Subcutaneous abdominal adipose tissue (tissue), 5 donors: Measurements from ENCODE around the gene HEATR5B.
A peak's percentile ranks its signal among the peaks of the same experiment; 100 is the strongest.

Experiments used
- H3K27ac ChIP-seq: one replicate; pipeline ENCODE4 v1.7.0; 2013; ENCODE audit warnings: low read depth, mild to moderate bottlenecking, inconsistent platforms, low read length, moderate library complexity
- H3K27me3 ChIP-seq, 5 donors: one replicate each; pipeline ENCODE4 v1.7.0; 2013; ENCODE audit warnings: low read length in 5 of 5, inconsistent platforms in 1 of 5; ENCODE audit not compliant: control insufficient read depth in 5 of 5, insufficient read depth in 4 of 5
- H3K36me3 ChIP-seq, 5 donors: one replicate each; pipeline ENCODE4 v1.7.0; 2013; ENCODE audit warnings: low read length in 5 of 5; ENCODE audit not compliant: control insufficient read depth in 5 of 5, insufficient read depth in 5 of 5
- H3K4me1 ChIP-seq, 5 donors: one replicate each; pipeline ENCODE4 v1.7.0; 2013; ENCODE audit warnings: low read length in 5 of 5, mild to moderate bottlenecking in 3 of 5, moderate library complexity in 1 of 5; ENCODE audit not compliant: control insufficient read depth in 5 of 5, insufficient read depth in 5 of 5
- H3K4me3 ChIP-seq, 5 donors: one replicate each; pipeline ENCODE4 v1.7.0; 2013; ENCODE audit warnings: low read length in 5 of 5, low read depth in 1 of 5
- H3K9ac ChIP-seq, 5 donors: one replicate each; pipeline ENCODE4 v1.7.0; 2013; ENCODE audit warnings: low read length in 5 of 5, mild to moderate bottlenecking in 4 of 5, moderate library complexity in 3 of 5
- H3K9me3 ChIP-seq, 5 donors: one replicate each; pipeline ENCODE4 v1.7.0; 2013; ENCODE audit warnings: low read length in 5 of 5; ENCODE audit not compliant: control insufficient read depth in 5 of 5
- donor health status: healthy.
- donor health status: healthy.
- donor health status: healthy.
- donor health status: healthy.
- donor health status: healthy.

HEATR5B gene

GRCh38 chr2:37083873-37084794 lies at the start of gene HEATR5B, which contains the start of gene GPATCH11:
TSS of gene HEATR5B (minus strand) at chr2:37084372. CDS start at chr2:37083414, 958 bp downstream.
TSS of gene GPATCH11 (plus strand) at chr2:37084518. CDS start at chr2:37088382, 3,864 bp downstream.
- Histone ChIP-seq H3K27me3 (no peaks in the 10 kb centered on the region), H3K36me3 (peaks cover 2 to 14% (median 12%) of the 10 kb centered on the region in 5 donors), H3K4me1 (peaks cover 0 to 74% (median 64%) of the 10 kb centered on the region in 5 donors), H3K9ac (peak within 1 kb of the TSS; percentile 70 to 96 (median 85)), H3K27ac (peak within 1 kb of the TSS; percentile 74), H3K4me3 (peak within 1 kb of the TSS; percentile 93 to 100 (median 99)), H3K9me3 (no peaks in the 10 kb centered on the region)

GRCh38 chr2:37132914-37133313 lies 48.7 kb upstream of the HEATR5B start:
- no peaks in the 10 kb centered on the region for H3K4me1 ChIP-seq
- no peak overlapping the region for H3K27ac ChIP-seq
- no peaks in the 10 kb centered on the region for H3K9me3 ChIP-seq
- peaks cover 56 to 92% (median 75%) of the 10 kb centered on the region in 5 donors for H3K36me3 ChIP-seq
- H3K4me3 ChIP-seq: no peak overlapping the region
- H3K9ac ChIP-seq: no peak overlapping the region
- no peaks in the 10 kb centered on the region for H3K27me3 ChIP-seq

GRCh38 chr2:37125416-37125815 lies 41.2 kb upstream of the HEATR5B start:
- Histone ChIP-seq H3K27me3 (no peaks in the 10 kb centered on the region), H3K9me3 (no peaks in the 10 kb centered on the region), H3K36me3 (peaks cover 26 to 64% (median 43%) of the 10 kb centered on the region in 5 donors), H3K4me3 (no peak overlapping the region), H3K27ac (no peak overlapping the region), H3K9ac (no peak overlapping the region), H3K4me1 (no peaks in the 10 kb centered on the region)

- Histone ChIP-seq H3K36me3 (peaks cover 18 to 57% (median 37%) of the 10 kb centered on the region in 5 donors), H3K9ac (no peak overlapping the region), H3K4me3 (no peak overlapping the region), H3K4me1 (peaks cover 0 to 17% (median 6%) of the 10 kb centered on the region in 5 donors), H3K27ac (peak overlapping the region; percentile 17), H3K27me3 (no peaks in the 10 kb centered on the region), H3K9me3 (no peaks in the 10 kb centered on the region)
Measured at GRCh38 chr2:37119157-37119556, 35.0 kb upstream of the HEATR5B start.

- H3K4me3 ChIP-seq: no peak overlapping the region
- H3K36me3 ChIP-seq: peaks cover 15 to 54% (median 39%) of the 10 kb centered on the region in 5 donors
- H3K4me1 ChIP-seq: peaks cover 0 to 17% (median 6%) of the 10 kb centered on the region in 5 donors
- H3K9me3 ChIP-seq: no peaks in the 10 kb centered on the region
- no peaks in the 10 kb centered on the region for H3K27me3 ChIP-seq
- no peak overlapping the region for H3K27ac ChIP-seq
- H3K9ac ChIP-seq: no peak overlapping the region
Measured at GRCh38 chr2:37117566-37117965, 33.4 kb upstream of the HEATR5B start.

- Histone ChIP-seq H3K4me1 (no peaks in the 10 kb centered on the region), H3K36me3 (peaks cover 34 to 69% (median 44%) of the 10 kb centered on the region in 5 donors), H3K9ac (no peak overlapping the region), H3K27ac (no peak overlapping the region), H3K4me3 (no peak overlapping the region), H3K27me3 (no peaks in the 10 kb centered on the region), H3K9me3 (no peaks in the 10 kb centered on the region)
Measured at GRCh38 chr2:37111958-37112357, 27.8 kb upstream of the HEATR5B start.

GRCh38 chr2:37110306-37111212 lies 26.4 kb upstream of the HEATR5B start:
- no peaks in the 10 kb centered on the region for H3K27me3 ChIP-seq
- H3K9ac ChIP-seq: no peak overlapping the region
- H3K27ac ChIP-seq: no peak overlapping the region
- H3K4me3 ChIP-seq: no peak overlapping the region
- no peaks in the 10 kb centered on the region for H3K4me1 ChIP-seq
- no peaks in the 10 kb centered on the region for H3K9me3 ChIP-seq
- peaks cover 37 to 71% (median 45%) of the 10 kb centered on the region in 5 donors for H3K36me3 ChIP-seq

- H3K36me3 ChIP-seq: peaks cover 41 to 72% (median 45%) of the 10 kb centered on the region in 5 donors
- H3K27me3 ChIP-seq: no peaks in the 10 kb centered on the region
- H3K9me3 ChIP-seq: no peaks in the 10 kb centered on the region
- no peak overlapping the region for H3K27ac ChIP-seq
- no peak overlapping the region for H3K4me3 ChIP-seq
- H3K9ac ChIP-seq: no peak overlapping the region
- no peaks in the 10 kb centered on the region for H3K4me1 ChIP-seq
Measured at GRCh38 chr2:37109523-37109922, 25.4 kb upstream of the HEATR5B start.

- Histone ChIP-seq H3K36me3 (peaks cover 47 to 74% (median 58%) of the 10 kb centered on the region in 5 donors), H3K9ac (no peak overlapping the region), H3K27me3 (no peaks in the 10 kb centered on the region), H3K9me3 (no peaks in the 10 kb centered on the region), H3K4me1 (no peaks in the 10 kb centered on the region), H3K4me3 (no peak overlapping the region), H3K27ac (no peak overlapping the region)
Measured at GRCh38 chr2:37105150-37105549, 21.0 kb upstream of the HEATR5B start.
